ENCODE results near the gene CRELD2.

The CRELD2 gene

DNA sequence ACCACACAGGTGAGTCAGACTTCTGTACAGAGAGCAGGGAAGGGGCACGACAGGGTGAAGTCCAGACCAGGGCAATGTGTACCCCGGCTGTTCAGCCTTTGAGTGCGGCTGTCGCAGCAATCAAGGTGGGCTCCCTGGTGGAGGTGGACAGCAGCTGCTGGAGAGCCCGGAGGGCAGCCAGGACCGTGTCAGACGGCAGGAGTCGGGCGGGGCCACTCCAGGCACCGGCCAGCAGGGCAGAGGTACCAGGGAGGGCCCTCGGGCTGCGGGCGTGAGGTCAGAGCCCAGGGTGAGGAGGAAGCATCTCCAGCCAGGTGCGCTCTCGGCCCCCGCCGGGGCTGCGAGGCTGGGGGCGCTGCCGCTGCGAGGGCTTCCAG, 41.3 kb downstream of the CRELD2 start:
- DNase-seq: no peak

- DNase-seq: peak; percentile 78 to 89 (median 83)
Measured at GRCh38 chr22:49960159-49961004, 41.9 kb downstream of the CRELD2 start, which contains the start of gene PIM3. TSS of gene PIM3 (plus strand) at chr22:49960772. CDS start at chr22:49960948, 176 bp downstream.

DNA sequence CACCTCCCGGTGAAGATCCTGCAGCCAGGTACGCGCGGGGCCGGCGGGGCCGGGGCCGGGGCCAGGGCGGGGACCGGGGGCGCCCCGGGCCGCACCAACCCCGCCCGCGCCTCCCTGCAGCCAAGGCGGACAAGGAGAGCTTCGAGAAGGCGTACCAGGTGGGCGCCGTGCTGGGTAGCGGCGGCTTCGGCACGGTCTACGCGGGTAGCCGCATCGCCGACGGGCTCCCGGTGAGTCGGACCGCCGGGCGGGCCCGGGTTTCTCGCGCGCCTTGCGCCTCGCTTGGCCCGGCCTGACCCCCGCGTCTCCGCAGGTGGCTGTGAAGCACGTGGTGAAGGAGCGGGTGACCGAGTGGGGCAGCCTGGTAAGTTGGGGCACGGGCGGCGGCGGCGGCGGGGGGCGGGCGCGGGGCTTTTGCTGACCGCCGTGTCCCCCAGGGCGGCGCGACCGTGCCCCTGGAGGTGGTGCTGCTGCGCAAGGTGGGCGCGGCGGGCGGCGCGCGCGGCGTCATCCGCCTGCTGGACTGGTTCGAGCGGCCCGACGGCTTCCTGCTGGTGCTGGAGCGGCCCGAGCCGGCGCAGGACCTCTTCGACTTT, 42.7 kb downstream of the CRELD2 start:
- DNase-seq: no peak

DNA sequence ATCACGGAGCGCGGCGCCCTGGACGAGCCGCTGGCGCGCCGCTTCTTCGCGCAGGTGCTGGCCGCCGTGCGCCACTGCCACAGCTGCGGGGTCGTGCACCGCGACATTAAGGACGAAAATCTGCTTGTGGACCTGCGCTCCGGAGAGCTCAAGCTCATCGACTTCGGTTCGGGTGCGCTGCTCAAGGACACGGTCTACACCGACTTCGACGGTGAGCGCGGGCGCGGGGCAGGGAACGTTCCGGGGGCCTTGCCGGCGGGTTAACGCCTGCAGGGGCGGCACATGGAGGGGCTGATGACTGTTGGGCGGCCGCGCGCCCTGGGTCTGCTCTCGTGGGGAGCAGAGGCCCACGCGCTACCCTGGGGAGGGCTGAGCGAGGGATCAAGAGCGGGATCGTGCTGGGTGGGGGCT, 43.2 kb downstream of the CRELD2 start:
- DNase-seq: no peak

GRCh38 chr22:49962012-49962750, 43.7 kb downstream of the CRELD2 start:
- peak; percentile 42 to 86 (median 69) for DNase-seq

GRCh38 chr22:49962751-49963646, 44.6 kb downstream of the CRELD2 start:
- DNase-seq: no peak

- DNase-seq: no peak
Measured at GRCh38 chr22:49963647-49964026, 45.2 kb downstream of the CRELD2 start.

- no peak for DNase-seq
Measured at GRCh38 chr22:49964136-49965090, 46.0 kb downstream of the CRELD2 start.

DNA sequence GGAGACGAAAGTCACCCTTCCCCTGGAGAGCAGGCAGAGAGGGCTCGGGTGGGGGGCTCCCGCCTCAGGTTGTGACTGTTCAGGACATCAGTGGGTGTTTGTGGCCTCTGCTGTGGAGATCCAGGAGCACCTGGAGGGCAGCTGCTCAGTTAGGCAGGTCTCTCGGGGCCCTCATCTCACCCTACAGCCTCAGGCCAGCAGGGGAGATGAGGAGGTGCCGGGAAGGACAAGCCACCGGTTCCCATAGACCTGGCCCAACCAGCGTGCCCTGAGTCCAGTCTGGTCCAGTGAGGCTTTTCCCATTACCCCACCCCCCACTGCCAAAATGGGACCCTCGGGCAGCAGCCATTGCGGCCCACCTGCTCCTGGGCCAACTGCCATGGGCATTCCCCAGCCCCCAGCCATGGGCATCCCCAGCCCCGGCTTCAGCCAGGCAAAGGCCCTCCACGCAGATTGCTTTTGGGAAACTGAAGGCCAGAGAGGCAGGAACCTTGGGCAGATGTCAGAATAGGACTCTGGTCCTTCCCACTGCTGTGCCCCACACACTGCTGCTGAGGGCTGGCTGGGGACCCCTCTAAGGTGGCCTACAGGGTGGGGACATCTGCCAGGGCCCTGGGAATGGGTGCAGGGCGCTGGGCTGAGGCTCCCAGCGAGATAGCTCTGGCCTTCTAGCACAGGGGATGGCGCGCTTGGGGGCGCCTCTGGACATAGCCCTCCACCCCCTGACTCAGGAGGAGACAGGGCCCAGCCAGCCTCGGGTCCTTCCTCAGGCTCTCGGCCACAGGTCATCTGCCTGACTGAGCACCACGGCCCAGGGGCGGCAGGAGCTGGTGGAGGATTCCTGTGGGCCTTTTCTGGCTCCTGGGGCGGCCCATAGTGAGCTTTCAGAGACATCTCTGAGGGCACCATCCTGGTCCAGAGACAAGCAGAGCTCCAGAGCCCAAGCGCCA, 46.9 kb downstream of the CRELD2 start:
- no peak for DNase-seq

GRCh38 chr22:49966041-49966773, 47.8 kb downstream of the CRELD2 start:
- no peak for DNase-seq

GRCh38 chr22:49966774-49967705, 48.6 kb downstream of the CRELD2 start:
- no peak for DNase-seq

DNA sequence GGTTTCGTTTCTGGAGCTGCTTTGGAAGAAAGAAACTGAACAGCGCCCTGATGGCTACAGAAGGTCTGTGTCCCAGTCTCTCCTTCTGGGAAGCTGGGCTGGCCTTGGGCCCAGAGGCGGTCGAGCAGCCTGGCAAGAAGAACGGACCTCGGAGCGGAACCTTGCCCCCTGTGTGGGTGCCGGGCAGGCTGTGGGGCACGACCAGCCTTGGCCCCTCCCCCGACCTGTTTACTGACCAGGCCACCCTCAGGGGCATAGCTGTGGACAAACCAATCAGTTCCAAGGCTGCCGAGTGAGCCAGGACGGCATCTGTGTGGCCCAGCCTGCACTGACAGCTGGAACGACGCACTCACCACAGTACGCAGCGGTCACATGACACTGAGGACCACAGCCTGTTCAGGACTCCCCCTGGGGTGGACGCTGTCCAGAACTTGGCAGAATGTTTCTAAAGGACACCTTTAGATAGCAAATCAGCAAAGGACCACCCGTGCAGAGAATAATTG, 49.3 kb downstream of the CRELD2 start:
- DNase-seq: no peak

DNA sequence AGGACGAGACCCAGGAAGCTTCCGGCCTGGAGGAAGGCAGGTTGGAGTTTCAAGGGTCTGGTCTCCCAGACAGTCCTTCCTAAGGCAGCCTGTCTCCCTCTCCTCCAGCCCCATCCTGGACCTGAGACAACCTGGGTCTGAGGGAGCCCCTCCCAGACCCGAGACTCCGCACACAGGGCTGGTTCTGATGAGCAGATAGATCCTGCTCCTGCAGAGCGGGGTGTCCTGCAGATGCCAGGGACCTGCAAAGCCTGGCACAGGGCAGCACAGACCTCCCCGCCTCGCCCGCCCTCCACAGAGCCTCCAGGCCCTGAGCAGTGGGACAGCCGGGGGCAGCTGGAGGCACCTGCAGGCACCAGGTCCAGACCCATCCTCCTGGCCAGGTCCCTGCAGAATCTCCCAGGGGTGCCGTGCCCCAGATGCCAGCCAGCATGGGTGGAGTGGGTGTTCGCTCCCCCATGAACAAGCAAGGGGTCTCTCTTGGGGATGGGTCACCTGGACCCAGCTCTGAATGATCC, 49.9 kb downstream of the CRELD2 start:
- no peak for DNase-seq

DNA sequence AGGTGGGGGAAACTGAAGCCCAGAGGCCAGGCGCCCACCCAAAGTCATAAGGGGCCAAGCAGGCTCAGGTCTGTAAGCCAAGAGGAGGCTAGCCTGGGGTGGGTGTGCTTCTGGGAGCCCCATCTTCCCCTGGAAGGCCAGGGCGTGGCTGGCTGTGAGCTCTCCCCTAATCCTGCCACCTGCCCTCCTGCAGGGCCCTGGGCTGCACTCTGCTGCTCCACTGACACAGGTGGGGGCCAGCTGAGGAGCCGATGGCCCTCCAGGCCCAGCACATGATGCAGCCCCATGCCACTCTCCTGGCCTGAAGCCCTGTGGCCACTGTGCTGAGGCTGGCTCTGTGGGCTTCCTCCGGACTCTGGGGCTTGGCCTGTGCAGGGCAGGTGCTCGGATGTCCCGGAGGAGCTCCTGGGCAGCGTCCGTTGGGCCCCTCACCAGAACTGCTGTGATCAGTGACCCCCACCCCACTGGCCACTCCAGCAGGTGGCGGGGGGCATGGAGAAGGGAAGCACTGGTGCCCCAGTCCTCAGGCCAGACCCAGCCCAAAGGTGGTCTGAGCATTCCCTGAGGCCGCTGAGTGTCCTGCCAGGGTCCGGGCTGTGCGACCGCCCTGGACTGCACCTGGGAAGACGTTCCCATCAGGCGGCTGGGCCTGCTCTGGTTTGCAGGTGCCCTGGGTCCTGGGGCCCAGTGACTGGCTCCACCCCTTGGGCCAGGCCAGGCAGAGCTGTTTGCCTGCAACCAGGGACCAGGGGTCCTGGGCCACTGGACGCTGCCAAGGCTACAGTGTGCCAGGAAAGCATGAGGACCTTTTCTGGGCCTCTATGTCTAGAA, 50.6 kb downstream of the CRELD2 start:
- DNase-seq: no peak

GRCh38 chr22:49969751-49970527, 51.5 kb downstream of the CRELD2 start:
- DNase-seq: no peak

Measured in activated naive CD4-positive, alpha-beta T cell (primary cell).